ENCODE measurements around the gene FGFR3. TPM values are rescaled to one million over a fixed set of nuclear protein-coding genes. Genes with fewer than 3 reads are reported as not detected.
A peak's percentile ranks its signal among the peaks of the same experiment; 100 is the strongest.

FGFR3 gene
- total and polyA plus RNA-seq, 8 donors: 1.2 to 530 (median 26.9) TPM

- H3K4me3 ChIP-seq: no peak overlapping the region
- WGBS, 5 donors: 74 to 90% (median 86%) methylated on average over 7 to 10 of the region's 10 CpGs
- no peak for DNase-seq
- TF ChIP-seq POLR2AphosphoS5 (IDR thresholded peaks at IDR 0.05) (no peak), EP300 (IDR thresholded peaks at IDR 0.05) (no peak), POLR2A (IDR thresholded peaks at IDR 0.05) (no peak)
- TF ChIP-seq, protein P1, sequence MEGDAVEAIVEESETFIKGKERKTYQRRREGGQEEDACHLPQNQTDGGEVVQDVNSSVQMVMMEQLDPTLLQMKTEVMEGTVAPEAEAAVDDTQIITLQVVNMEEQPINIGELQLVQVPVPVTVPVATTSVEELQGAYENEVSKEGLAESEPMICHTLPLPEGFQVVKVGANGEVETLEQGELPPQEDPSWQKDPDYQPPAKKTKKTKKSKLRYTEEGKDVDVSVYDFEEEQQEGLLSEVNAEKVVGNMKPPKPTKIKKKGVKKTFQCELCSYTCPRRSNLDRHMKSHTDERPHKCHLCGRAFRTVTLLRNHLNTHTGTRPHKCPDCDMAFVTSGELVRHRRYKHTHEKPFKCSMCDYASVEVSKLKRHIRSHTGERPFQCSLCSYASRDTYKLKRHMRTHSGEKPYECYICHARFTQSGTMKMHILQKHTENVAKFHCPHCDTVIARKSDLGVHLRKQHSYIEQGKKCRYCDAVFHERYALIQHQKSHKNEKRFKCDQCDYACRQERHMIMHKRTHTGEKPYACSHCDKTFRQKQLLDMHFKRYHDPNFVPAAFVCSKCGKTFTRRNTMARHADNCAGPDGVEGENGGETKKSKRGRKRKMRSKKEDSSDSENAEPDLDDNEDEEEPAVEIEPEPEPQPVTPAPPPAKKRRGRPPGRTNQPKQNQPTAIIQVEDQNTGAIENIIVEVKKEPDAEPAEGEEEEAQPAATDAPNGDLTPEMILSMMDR (IDR thresholded peaks at IDR 0.05): no peak
- H3K36me3 ChIP-seq: no peaks in the 10 kb centered on the region
- peaks cover 14 to 27% (median 23%) of the 10 kb centered on the region in 4 donors for H3K4me1 ChIP-seq
- peaks cover 5 to 51% (median 18%) of the 10 kb centered on the region in 3 donors for H3K27me3 ChIP-seq
- intact Hi-C loops (cut with DNase I; ENCODE audit: low total_unique reads): no loop called here
- no peak overlapping the region for H3K27ac ChIP-seq
- H3K9me3 ChIP-seq: no peaks in the 10 kb centered on the region
Observed at GRCh38 chr4:1790005-1790404, 3.1 kb upstream of the FGFR3 start.

DNA sequence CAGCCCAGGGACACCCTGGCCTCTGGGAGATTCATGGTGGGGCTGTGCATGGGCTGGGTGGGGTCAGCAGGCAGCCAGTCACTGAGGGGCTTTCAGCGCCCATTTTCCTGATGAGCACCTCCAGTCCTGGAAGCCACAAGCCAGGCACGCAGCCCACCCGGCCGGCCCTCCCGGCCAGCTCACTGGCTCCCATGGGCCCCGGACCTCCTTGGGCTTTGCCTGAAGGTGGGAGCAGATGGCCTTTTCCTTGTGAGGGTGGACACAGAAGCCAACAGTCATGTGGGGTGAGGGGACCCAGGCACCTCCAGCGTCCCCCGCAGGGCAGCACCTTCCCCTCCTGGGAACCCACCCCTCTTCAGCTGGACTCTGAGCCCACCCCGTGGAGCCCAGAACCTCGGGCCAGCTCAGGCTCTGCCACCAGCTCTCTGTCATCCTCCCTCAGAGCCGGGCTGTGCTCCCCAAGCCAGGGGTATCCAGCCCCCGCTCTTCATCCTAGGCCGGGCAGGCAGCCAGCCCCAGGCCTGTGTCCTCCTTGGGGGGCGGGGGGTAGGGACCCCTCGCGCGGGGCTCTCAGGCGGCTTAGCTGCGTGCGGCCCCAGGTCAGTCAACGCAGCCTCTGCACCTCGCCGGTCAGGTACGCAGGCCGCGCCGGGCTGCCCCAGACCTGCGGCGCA, 798 bp upstream of the FGFR3 start:
- peaks cover 25 to 40% (median 30%) of the 10 kb centered on the region in 4 donors for H3K4me1 ChIP-seq
- H3K36me3 ChIP-seq: no peaks in the 10 kb centered on the region
- H3K27me3 ChIP-seq: peaks cover 8 to 62% (median 36%) of the 10 kb centered on the region in 3 donors
- DNase-seq: no peak
- TF ChIP-seq POLR2AphosphoS5 (IDR thresholded peaks at IDR 0.05): no peak
- TF ChIP-seq EP300 (IDR thresholded peaks at IDR 0.05): no peak
- TF ChIP-seq POLR2A (IDR thresholded peaks at IDR 0.05): no peak
- TF ChIP-seq, protein P1 (IDR thresholded peaks at IDR 0.05): no peak
- intact Hi-C loops (cut with DNase I; ENCODE audit: low total_unique reads): no loop called here
- peak overlapping the region in 2 of 5 donors; percentile 20 to 35 for H3K27ac ChIP-seq
- 54 to 92% (median 58%) methylated on average over 2 to 29 of the region's 29 CpGs for WGBS, 5 donors
- H3K9me3 ChIP-seq: no peaks in the 10 kb centered on the region
- peak overlapping the region; percentile 18 to 62 (median 32) for H3K4me3 ChIP-seq

DNA sequence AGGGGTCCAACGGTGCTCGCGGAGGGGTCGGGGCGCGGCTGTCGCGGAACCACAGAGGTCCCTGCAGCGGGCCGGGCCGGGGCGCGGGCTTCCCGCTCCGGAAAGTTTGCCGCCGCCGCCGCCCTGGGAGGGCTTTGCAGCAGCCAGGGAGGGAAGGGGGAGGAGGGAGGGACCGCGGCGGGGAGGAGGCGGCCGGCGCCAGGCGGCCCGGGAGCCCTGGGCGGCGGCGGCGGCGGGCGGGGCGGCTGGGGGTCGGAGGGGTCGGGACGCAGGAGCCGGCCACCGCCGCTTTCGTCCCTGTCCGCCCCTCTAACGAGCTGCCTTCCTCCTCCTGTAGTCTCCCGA, 375 bp downstream of the FGFR3 start:
- WGBS, 5 donors: 0 to 2% (median 0%) methylated on average over 9 to 38 of the region's 44 CpGs; no CpG with 5 or more reads in 1 of the 5 donors
- DNase-seq: peak; percentile 58 to 75
- intact Hi-C loops (cut with DNase I; ENCODE audit: low total_unique reads): no loop called here
- Histone ChIP-seq H3K9me3 (no peaks in the 10 kb centered on the region), H3K27ac (peak overlapping the region in 3 of 5 donors; percentile 49 to 73 (median 69)), H3K4me3 (peak overlapping the region; percentile 52 to 64 (median 58)), H3K36me3 (no peaks in the 10 kb centered on the region), H3K27me3 (peaks cover 8 to 68% (median 36%) of the 10 kb centered on the region in 3 donors), H3K4me1 (peaks cover 25 to 40% (median 30%) of the 10 kb centered on the region in 4 donors)
- TF ChIP-seq, protein P1 (IDR thresholded peaks at IDR 0.05): no peak
- TF ChIP-seq POLR2A (IDR thresholded peaks at IDR 0.05) (no peak), POLR2AphosphoS5 (IDR thresholded peaks at IDR 0.05) (no peak), EP300 (IDR thresholded peaks at IDR 0.05) (no peak)

GRCh38 chr4:1793940-1794808, 1.1 kb downstream of the FGFR3 start:
- Histone ChIP-seq H3K27ac (peak overlapping the region; percentile 3 to 73 (median 44)), H3K27me3 (peaks cover 8 to 73% (median 36%) of the 10 kb centered on the region in 3 donors), H3K9me3 (no peaks in the 10 kb centered on the region), H3K36me3 (no peaks in the 10 kb centered on the region), H3K4me3 (peak overlapping the region; percentile 52 to 64 (median 58)), H3K4me1 (peaks cover 25 to 40% (median 30%) of the 10 kb centered on the region in 4 donors)
- intact Hi-C loops (cut with DNase I; ENCODE audit: low total_unique reads): no loop called here
- 0 to 2% (median 1%) methylated on average over 32 to 101 of the region's 101 CpGs for WGBS, 5 donors
- peak in 1 of 2 donors; percentile 51 for DNase-seq
- TF ChIP-seq EP300 (IDR thresholded peaks at IDR 0.05) (no peak), POLR2A (IDR thresholded peaks at IDR 0.05) (no peak), POLR2AphosphoS5 (IDR thresholded peaks at IDR 0.05) (no peak)
- TF ChIP-seq, protein P1 (IDR thresholded peaks at IDR 0.05): no peak
